Measurements from ENCODE around the gene FHAD1. TPM values are rescaled to one million over a fixed set of nuclear protein-coding genes. Genes with fewer than 3 reads are reported as not detected.
"Not testable (repeated sequence)": the region's sequence is repeated elsewhere in the genome, so short reads cannot be mapped to it uniquely, and the experiment has no call there.

FHAD1 gene
- total RNA-seq, 4 donors from 2014 or later = 1.6 TPM; not detected in 3

DNA sequence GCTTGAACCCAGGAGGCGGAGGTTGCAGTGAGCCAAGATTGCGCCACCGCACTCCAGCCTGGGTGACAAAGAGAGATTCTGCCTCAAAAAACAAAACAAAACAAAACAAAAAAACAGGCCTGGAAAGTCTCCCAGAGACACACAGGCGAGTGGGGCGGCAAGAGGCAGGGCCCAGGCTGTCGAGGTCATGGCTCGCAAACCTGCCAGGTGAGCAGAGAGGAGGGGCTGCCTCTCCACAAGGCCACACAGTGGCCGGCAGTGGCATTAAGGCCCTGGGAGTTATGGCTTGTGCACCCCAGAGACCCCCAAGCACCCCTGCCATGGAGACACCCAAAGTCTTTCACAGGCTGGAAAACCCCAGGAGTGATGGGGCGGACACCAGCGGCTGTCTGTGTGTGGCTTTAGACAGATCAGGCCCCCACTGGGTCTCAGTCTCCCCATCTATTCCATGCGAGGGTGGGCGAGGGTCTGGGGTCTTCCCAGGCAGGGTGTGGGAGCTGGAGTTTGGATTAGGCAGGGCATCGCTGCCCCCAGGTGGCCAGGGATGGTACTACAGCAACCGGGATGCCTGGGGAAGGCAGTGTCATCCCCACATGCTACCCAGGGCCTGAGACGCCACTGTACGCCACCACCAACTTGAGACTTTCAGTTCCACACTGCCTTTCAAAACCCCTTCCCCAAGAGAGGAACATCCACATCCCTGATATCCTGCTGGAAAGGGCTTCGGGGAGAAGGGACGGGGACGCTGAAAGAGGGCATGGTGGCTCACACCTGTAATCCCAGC lies 184.0 kb downstream of the FHAD1 start:
- Histone ChIP-seq H3K27me3 (no peaks in the 10 kb centered on the region), H3K4me1 (peaks cover 10% of the 10 kb centered on the region), H3K9me3 (no peaks in the 10 kb centered on the region), H3K27ac (no peak overlapping the region), H3K36me3 (peaks cover 39% of the 10 kb centered on the region), H3K4me3 (no peak overlapping the region)
- TF ChIP-seq, protein P1, sequence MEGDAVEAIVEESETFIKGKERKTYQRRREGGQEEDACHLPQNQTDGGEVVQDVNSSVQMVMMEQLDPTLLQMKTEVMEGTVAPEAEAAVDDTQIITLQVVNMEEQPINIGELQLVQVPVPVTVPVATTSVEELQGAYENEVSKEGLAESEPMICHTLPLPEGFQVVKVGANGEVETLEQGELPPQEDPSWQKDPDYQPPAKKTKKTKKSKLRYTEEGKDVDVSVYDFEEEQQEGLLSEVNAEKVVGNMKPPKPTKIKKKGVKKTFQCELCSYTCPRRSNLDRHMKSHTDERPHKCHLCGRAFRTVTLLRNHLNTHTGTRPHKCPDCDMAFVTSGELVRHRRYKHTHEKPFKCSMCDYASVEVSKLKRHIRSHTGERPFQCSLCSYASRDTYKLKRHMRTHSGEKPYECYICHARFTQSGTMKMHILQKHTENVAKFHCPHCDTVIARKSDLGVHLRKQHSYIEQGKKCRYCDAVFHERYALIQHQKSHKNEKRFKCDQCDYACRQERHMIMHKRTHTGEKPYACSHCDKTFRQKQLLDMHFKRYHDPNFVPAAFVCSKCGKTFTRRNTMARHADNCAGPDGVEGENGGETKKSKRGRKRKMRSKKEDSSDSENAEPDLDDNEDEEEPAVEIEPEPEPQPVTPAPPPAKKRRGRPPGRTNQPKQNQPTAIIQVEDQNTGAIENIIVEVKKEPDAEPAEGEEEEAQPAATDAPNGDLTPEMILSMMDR (IDR thresholded peaks at IDR 0.05) = peak; percentile 89 to 92
- no peak for TF ChIP-seq EP300 (IDR thresholded peaks at IDR 0.05)
- no peak for DNase-seq (ENCODE audit: low spot score in 2 of 2)
- WGBS = 75% methylated on average over 12 of the region's 19 CpGs

DNA sequence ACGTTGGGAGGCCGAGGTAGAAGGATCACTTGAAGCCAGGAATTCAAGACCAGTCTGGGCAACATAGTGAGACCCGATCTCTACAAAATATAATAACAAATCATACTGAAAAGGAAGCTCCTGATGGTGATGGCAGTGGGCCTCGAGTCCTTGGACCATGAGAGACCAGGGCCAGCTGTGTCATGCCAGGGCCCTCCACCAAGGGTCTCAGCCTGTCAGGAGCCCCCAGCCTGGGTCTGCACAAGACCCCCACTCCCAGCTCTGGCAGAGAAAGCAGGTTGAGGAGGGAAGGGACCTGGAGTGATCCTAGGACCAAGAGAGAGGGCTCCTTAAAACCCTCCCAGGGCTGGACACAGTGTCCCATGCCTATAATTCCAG lies 184.5 kb downstream of the FHAD1 start:
- no peak overlapping the region for H3K27ac ChIP-seq

DNA sequence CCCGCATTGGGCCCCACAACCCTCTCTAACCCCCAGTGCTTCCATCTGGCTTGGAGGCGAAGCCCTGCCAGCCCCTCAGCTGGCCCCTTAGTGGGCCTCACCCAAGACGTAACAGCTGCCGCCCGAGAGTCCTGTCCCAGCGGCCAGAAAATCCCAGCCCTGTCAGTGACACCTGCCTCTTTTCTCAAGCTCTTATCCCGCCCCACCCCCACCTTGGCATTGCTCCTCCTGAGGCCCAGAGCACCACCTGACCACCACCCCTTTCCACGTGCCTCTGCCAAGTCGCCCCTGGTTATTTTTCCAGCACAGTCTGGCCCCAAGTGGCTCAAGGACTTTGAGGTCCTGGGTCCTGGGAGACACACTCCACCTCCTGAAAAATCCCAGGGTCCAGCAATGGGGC lies 185.3 kb downstream of the FHAD1 start:
- Histone ChIP-seq H3K27ac (no peak overlapping the region), H3K9me3 (no peaks in the 10 kb centered on the region), H3K4me1 (no peaks in the 10 kb centered on the region), H3K36me3 (peaks cover 26% of the 10 kb centered on the region), H3K4me3 (no peak overlapping the region), H3K27me3 (no peaks in the 10 kb centered on the region)
- 74% methylated on average over 9 of the region's 9 CpGs for WGBS
- TF ChIP-seq EP300 (IDR thresholded peaks at IDR 0.05) = no peak
- TF ChIP-seq POLR2A (IDR thresholded peaks at IDR 0.05) = no peak
- TF ChIP-seq POLR2AphosphoS5 (IDR thresholded peaks at IDR 0.05) = no peak
- TF ChIP-seq, protein P1 (IDR thresholded peaks at IDR 0.05) = no peak
- no peak for DNase-seq (ENCODE audit: low spot score in 2 of 2)

More for the DNA sequence above, 184.5 kb downstream of the FHAD1 start:
- WGBS = 79% methylated on average over 4 of the region's 4 CpGs
- DNase-seq (ENCODE audit: low spot score in 2 of 2) = peak in 1 of 2 donors; percentile 55
- no peak for TF ChIP-seq POLR2A (IDR thresholded peaks at IDR 0.05)
- no peak for TF ChIP-seq EP300 (IDR thresholded peaks at IDR 0.05)
- TF ChIP-seq POLR2AphosphoS5 (IDR thresholded peaks at IDR 0.05) = no peak
- TF ChIP-seq, protein P1 (IDR thresholded peaks at IDR 0.05) = no peak
- Histone ChIP-seq H3K9me3 (no peaks in the 10 kb centered on the region), H3K4me1 (peaks cover 4% of the 10 kb centered on the region), H3K36me3 (peaks cover 33% of the 10 kb centered on the region), H3K27me3 (no peaks in the 10 kb centered on the region), H3K4me3 (no peak overlapping the region)

DNA sequence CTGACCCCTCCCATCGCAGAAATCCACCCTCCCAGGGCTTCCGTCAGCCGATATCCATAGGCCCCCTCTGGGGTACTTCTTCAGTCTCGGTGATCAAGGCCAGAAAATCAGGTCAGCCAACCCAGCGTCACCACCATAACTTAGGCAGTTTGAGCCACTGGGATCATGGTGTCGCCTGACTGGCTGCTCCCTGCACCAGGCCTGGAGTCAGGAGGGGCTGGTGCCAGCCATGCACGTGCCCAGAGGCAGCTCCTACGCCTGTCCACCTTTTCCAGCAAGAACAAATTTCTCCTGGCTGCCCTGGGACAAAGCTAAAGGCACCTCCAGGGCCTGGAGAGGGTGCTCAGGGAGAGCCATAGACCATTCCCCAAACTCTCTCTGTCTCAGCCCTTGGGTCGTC lies 186.4 kb downstream of the FHAD1 start:
- Histone ChIP-seq H3K4me1 (no peaks in the 10 kb centered on the region), H3K27me3 (no peaks in the 10 kb centered on the region), H3K9me3 (no peaks in the 10 kb centered on the region), H3K36me3 (peaks cover 15% of the 10 kb centered on the region), H3K4me3 (no peak overlapping the region), H3K27ac (no peak overlapping the region)
- no peak for DNase-seq (ENCODE audit: low spot score in 2 of 2)
- 78% methylated on average over 9 of the region's 9 CpGs for WGBS
- no peak for TF ChIP-seq POLR2A (IDR thresholded peaks at IDR 0.05)
- no peak for TF ChIP-seq EP300 (IDR thresholded peaks at IDR 0.05)
- TF ChIP-seq, protein P1 (IDR thresholded peaks at IDR 0.05) = no peak
- no peak for TF ChIP-seq POLR2AphosphoS5 (IDR thresholded peaks at IDR 0.05)

DNA sequence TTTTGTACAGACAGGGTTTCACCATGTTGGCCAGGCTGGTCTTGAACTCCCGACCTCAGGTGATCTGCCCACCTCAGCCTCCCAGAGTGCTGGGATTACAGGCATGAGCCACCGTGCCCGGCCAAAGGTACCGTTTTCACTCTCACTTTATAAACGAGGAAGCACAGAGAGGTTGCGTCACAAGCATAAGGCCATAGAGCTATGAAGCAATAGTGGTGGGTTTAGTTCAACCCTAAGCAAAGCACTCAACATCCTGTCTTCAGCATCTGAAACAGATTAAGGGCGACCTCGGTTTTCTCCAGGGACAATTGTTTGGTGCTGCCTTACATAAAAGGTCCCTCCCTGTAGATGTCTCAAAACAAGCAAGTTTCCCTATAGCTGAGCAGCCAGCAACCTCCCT lies 187.7 kb downstream of the FHAD1 start:
- not testable (repeated sequence) for H3K4me1 ChIP-seq; DNase-seq (ENCODE audit: low spot score in 2 of 2); H3K27ac ChIP-seq; H3K9me3 ChIP-seq; H3K4me3 ChIP-seq; H3K36me3 ChIP-seq; H3K27me3 ChIP-seq
- WGBS = 59% methylated on average over 8 of the region's 8 CpGs
